ENCODE results near the gene ANGPTL8. TPM values are rescaled to one million over a fixed set of nuclear protein-coding genes. Genes with fewer than 3 reads are reported as not detected.

The ANGPTL8 gene
- total and polyA plus RNA-seq, 2 of the 13 experiments (the other 11 are each of a cell fraction or from before 2014, with no cell fraction given), result 27.3 to 243 TPM

- TF ChIP-seq ZMAT5 (CRISPR knock-in tag; IDR thresholded peaks at IDR 0.05; ENCODE audit: borderline replicate concordance, low read depth) (no peak), RAD21 (CRISPR knock-in tag; IDR thresholded peaks at IDR 0.05) (no peak), REPIN1 (CRISPR knock-in tag; IDR thresholded peaks at IDR 0.05; ENCODE audit: borderline replicate concordance, low read depth) (no peak; the same call in 1 of the 2 replicates), ZNF549 (CRISPR knock-in tag; IDR thresholded peaks at IDR 0.05) (no peak), IKZF1 (IDR thresholded peaks at IDR 0.05) (no peak), HBP1 (CRISPR knock-in tag; IDR thresholded peaks at IDR 0.05; ENCODE audit: low read depth) (no peak), ETS1 (CRISPR knock-in tag; IDR thresholded peaks at IDR 0.05) (no peak), ZNF281 (CRISPR knock-in tag; IDR thresholded peaks at IDR 0.05; ENCODE audit: borderline replicate concordance) (no peak), SIX1 (CRISPR knock-in tag; IDR thresholded peaks at IDR 0.05; ENCODE audit: borderline replicate concordance) (no peak), ZNF546 (CRISPR knock-in tag; conservative IDR thresholded peaks at IDR 0.05) (no peak), SNAPC5 (CRISPR knock-in tag; IDR thresholded peaks at IDR 0.05; ENCODE audit: borderline replicate concordance) (no peak), FOXP1 (IDR thresholded peaks at IDR 0.05) (no peak), FOXP1 (CRISPR knock-in tag; IDR thresholded peaks at IDR 0.05) (no peak), TOPORS (CRISPR knock-in tag; IDR thresholded peaks at IDR 0.05) (no peak), KDM1A (CRISPR knock-in tag; IDR thresholded peaks at IDR 0.05) (no peak), ZNF333 (CRISPR knock-in tag; IDR thresholded peaks at IDR 0.05; ENCODE audit: borderline replicate concordance) (no peak), ZNF292 (CRISPR knock-in tag; IDR thresholded peaks at IDR 0.05; ENCODE audit: borderline replicate concordance, low read depth) (0 out of 2 replicates have a peak, but pooled peaks have one; percentile 8), ZNF740 (CRISPR knock-in tag; IDR thresholded peaks at IDR 0.05) (no peak), YEATS2 (CRISPR knock-in tag; IDR thresholded peaks at IDR 0.05; ENCODE audit: borderline replicate concordance) (no peak), ZMYM3 (CRISPR knock-in tag; IDR thresholded peaks at IDR 0.05) (no peak), POGK (CRISPR knock-in tag; conservative IDR thresholded peaks at IDR 0.05) (no peak), TP53 (CRISPR knock-in tag; conservative IDR thresholded peaks at IDR 0.05) (no peak)
Observed at GRCh38 chr19:11240008-11240444, 607 bp downstream of the ANGPTL8 start (continued).

Measured in HepG2 (cell line).